Fibroblast of lung (primary cell): ENCODE data around the gene RIPK3. TPM values are rescaled to one million over a fixed set of nuclear protein-coding genes. Genes with fewer than 3 reads are reported as not detected.
"Not testable (repeated sequence)": the region's sequence is repeated elsewhere in the genome, so short reads cannot be mapped to it uniquely, and the experiment has no call there.

Experiments
- DNase-seq, 2 donors: peaks; one replicate each; pipeline versions ENCODE4 v3.0.0 to v3.0.0-alpha.2; 2010; ENCODE audit warnings: low read depth in 2 of 2
- H2AFZ ChIP-seq: 2 replicates; pipeline ENCODE4 v1.5.1; 2012; ENCODE audit warnings: low read length, control low read depth, inconsistent platforms
- H3K27ac ChIP-seq: 2 replicates; pipeline ENCODE4 v1.5.1; 2011; ENCODE audit warnings: low read length, control low read depth; ENCODE audit not compliant: insufficient read depth
- H3K27me3 ChIP-seq: 2 replicates; pipeline ENCODE4 v1.5.1; 2011; ENCODE audit warnings: mild to moderate bottlenecking, low read length; ENCODE audit not compliant: control insufficient read depth, insufficient read depth
- H3K36me3 ChIP-seq: 2 replicates; pipeline ENCODE4 v1.5.1; 2011; ENCODE audit warnings: low read length; ENCODE audit not compliant: control insufficient read depth, insufficient read depth
- H3K4me1 ChIP-seq: 2 replicates; pipeline ENCODE4 v1.5.1; 2011; ENCODE audit warnings: low read length; ENCODE audit not compliant: control insufficient read depth, insufficient read depth; ENCODE audit errors: extremely low read depth
- H3K4me2 ChIP-seq: 2 replicates; pipeline ENCODE4 v1.5.1; 2011; ENCODE audit warnings: low read length, control low read depth; ENCODE audit not compliant: insufficient read depth; ENCODE audit errors: extremely low read depth
- H3K4me3 ChIP-seq, 4 experiments: fragments of 200-600 bp in 1 of 4; sonication (generic) in 1 of 4; replicated peaks in 1 of 4; 2 replicates each; pipeline ENCODE4 v1.5.1; 2011 to 2016; ENCODE audit warnings: low read length in 4 of 4, low read depth in 3 of 4, mild to moderate bottlenecking in 3 of 4, control low read depth in 2 of 4, inconsistent platforms in 1 of 4, mixed read lengths in 1 of 4; ENCODE audit not compliant: insufficient read depth in 1 of 4; ENCODE audit errors: control extremely low read depth in 1 of 4
- H3K79me2 ChIP-seq: 2 replicates; pipeline ENCODE4 v1.5.1; 2012; ENCODE audit warnings: mild to moderate bottlenecking, low read length, inconsistent platforms; ENCODE audit not compliant: control insufficient read depth, insufficient read depth
- H3K9ac ChIP-seq: 2 replicates; pipeline ENCODE4 v1.5.1; 2011; ENCODE audit warnings: mild to moderate bottlenecking, low read length, control low read depth; ENCODE audit not compliant: insufficient read depth
- H3K9me3 ChIP-seq: 2 replicates; pipeline ENCODE4 v1.5.1; 2012; ENCODE audit warnings: low read depth, low read length; ENCODE audit not compliant: control insufficient read depth, insufficient read depth
- H4K20me1 ChIP-seq: 2 replicates; pipeline ENCODE4 v1.5.1; 2011; ENCODE audit warnings: low read length; ENCODE audit not compliant: control insufficient read depth, insufficient read depth; ENCODE audit errors: extremely low read depth
- CTCF ChIP-seq, 2 donors: IDR thresholded peaks in 1 of 2; conservative IDR thresholded peaks in 1 of 2; 1 replicate in 1 of 2; 2 replicates in 1 of 2; pipeline ENCODE4 v1.5.1; 2011 to 2012; ENCODE audit warnings: low read length in 2 of 2, control low read depth in 1 of 2, inconsistent platforms in 1 of 2, low read depth in 1 of 2, mild to moderate bottlenecking in 1 of 2
- EZH2 ChIP-seq: IDR thresholded peaks from 2 replicates; pipeline ENCODE4 v1.5.1; 2012; ENCODE audit warnings: low read length, control low read depth, mild to moderate bottlenecking; ENCODE audit errors: missing control alignments
- polyA minus RNA-seq: library from RNA; depleted of rRNA, polyadenylated mRNA; stranded (reverse); fragments of >200 nt; gene quantifications from 2 replicates; pipeline ENCODE4 v1.2.3, GENCODE V29; 2011; ENCODE audit warnings: low replicate concordance
- polyA plus RNA-seq, 2 donors: library from polyadenylated mRNA; depleted of rRNA in 1 of 2; stranded (reverse) in 1 of 2; unstranded in 1 of 2; fragments of >200 nt; gene quantifications; 2 replicates each; pipeline ENCODE4 v1.2.1, GENCODE V29; 2011 to 2012; ENCODE audit warnings: missing spikeins in 1 of 2
- total RNA-seq: library from RNA; depleted of rRNA; stranded (reverse); fragments of >200 nt; gene quantifications from 2 replicates; pipeline ENCODE4 v1.2.1, GENCODE V29; 2014

RIPK3 gene
- total RNA-seq, result 0.26 and 0.33 TPM in 2 replicates
- polyA plus RNA-seq, result 0.20 and 0.34 TPM in 2 replicates
- polyA plus RNA-seq (2012), result 0.09 and 0.33 TPM in 2 replicates
- not detected in 2 replicates for polyA minus RNA-seq

GRCh38 chr14:24339284-24340151 lies at the start of gene RIPK3:
Gene RIPK3 (minus strand): TSS chr14:24339991. CDS start chr14:24339826, 165 bp downstream.
- Histone ChIP-seq H3K27me3 (peaks cover 39% of the 10 kb centered on the region), H3K27ac (no peak within 1 kb of the TSS), H3K4me3 (peak within 1 kb of the TSS in 1 of 4 experiments; percentile 28), H3K36me3 (no peaks in the 10 kb centered on the region), H3K4me1 (peaks cover 2% of the 10 kb centered on the region), H3K4me2 (no peak within 1 kb of the TSS), H2AFZ (no peak within 1 kb of the TSS), H3K9ac (no peak within 1 kb of the TSS), H3K79me2 (no peaks in the 10 kb centered on the region), H4K20me1 (no peaks in the 10 kb centered on the region), H3K9me3 (no peaks in the 10 kb centered on the region)
- DNase-seq, result no peak
- TF ChIP-seq CTCF (conservative IDR thresholded peaks at IDR 0.05 in 1 of 2, IDR thresholded peaks at IDR 0.05 in 1 of 2; ENCODE audit: low read depth in 1 of 2, low read length in 2 of 2) (no peak), EZH2 (no peak)

DNA sequence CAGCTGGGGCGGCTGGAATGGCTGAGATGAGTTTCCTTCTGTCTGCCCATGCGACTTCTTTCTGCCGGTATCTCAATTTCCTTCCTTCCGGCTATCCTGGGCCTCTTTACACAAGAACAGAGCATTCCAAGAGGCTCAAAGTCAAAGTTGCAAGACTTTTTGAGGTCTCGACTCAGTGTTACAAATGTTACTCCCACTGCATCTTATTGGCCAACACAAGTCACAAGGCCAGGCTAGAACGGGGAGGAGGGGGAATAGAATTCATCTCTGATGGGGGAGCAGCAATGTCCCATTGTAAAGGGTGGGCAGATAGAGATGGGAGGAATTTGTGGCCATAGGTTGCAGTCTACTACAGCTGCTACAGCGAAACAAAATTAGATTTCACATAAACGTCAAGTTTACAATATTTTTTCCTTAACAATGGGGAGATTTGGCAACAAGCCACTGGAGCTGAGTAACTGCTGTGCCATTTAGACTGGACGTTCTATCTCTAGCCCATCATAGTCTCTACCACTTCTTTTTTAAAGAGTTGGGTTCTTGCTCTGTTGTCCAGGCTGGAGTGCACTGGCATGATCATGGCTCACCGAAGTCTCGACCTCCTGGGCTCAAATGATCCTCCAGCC lies 49.5 kb upstream of the RIPK3 start:
- Histone ChIP-seq H3K9me3 (no peaks in the 10 kb centered on the region), H3K27ac (no peak overlapping the region), H3K9ac (no peak overlapping the region), H4K20me1 (no peaks in the 10 kb centered on the region), H2AFZ (peak overlapping the region; percentile 20), H3K36me3 (no peaks in the 10 kb centered on the region), H3K27me3 (no peaks in the 10 kb centered on the region), H3K79me2 (no peaks in the 10 kb centered on the region), H3K4me2 (peak overlapping the region; percentile 48), H3K4me1 (peaks cover 7% of the 10 kb centered on the region), H3K4me3 (no peak overlapping the region)
- TF ChIP-seq EZH2 (no peak), CTCF (conservative IDR thresholded peaks at IDR 0.05 in 1 of 2, IDR thresholded peaks at IDR 0.05 in 1 of 2; ENCODE audit: low read depth in 1 of 2, low read length in 2 of 2) (no peak)
- DNase-seq, result peak; percentile 36 to 63

DNA sequence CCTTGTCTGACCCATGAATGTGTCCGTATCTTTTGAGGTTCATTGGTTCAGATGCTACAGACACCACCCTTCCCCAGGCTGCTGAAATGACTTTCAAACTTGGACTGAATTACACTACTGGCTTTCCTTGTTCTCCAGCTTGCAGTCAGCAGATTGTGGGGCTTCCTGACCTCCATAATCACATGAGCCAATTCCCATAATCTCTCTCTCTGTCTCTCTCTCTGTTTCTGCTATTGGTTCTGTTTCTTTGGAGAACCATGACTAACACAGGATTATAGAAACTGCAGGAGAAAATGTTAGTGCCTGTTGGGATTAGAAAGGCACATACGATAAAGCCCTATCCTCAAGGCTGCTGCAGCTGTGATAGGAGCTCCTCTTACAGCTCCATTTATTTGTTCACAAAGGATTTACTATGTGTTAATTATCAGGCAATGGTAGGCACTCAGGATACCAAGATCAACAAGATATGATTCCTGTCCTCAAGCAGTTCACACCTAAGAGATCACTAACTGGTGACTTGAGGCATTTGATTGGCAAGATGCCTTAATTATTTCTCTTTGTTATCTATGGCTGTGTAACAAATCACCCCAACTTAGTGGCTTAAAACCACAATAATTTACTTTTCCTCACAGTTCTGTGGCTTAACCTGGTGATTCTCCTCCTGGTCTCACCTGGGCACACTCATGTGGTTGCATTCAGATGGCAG lies 48.8 kb upstream of the RIPK3 start:
- Histone ChIP-seq H3K36me3 (no peaks in the 10 kb centered on the region), H3K9me3 (no peaks in the 10 kb centered on the region), H3K79me2 (no peaks in the 10 kb centered on the region), H3K4me1 (peaks cover 7% of the 10 kb centered on the region), H3K9ac (no peak overlapping the region), H3K27me3 (no peaks in the 10 kb centered on the region), H3K27ac (no peak overlapping the region), H4K20me1 (no peaks in the 10 kb centered on the region), H2AFZ (peak overlapping the region; percentile 20), H3K4me3 (no peak overlapping the region), H3K4me2 (no peak overlapping the region)
- TF ChIP-seq CTCF (conservative IDR thresholded peaks at IDR 0.05 in 1 of 2, IDR thresholded peaks at IDR 0.05 in 1 of 2; ENCODE audit: low read depth in 1 of 2, low read length in 2 of 2) (no peak), EZH2 (peak; percentile 37)
- DNase-seq, result no peak

- not testable (repeated sequence) for H4K20me1 ChIP-seq, H3K79me2 ChIP-seq, H3K36me3 ChIP-seq, H2AFZ ChIP-seq, H3K9me3 ChIP-seq, H3K27ac ChIP-seq, H3K9ac ChIP-seq, DNase-seq, H3K4me2 ChIP-seq, H3K27me3 ChIP-seq, H3K4me3 ChIP-seq, H3K4me1 ChIP-seq
Measured at GRCh38 chr14:24387579-24387978, 47.8 kb upstream of the RIPK3 start.
